ENCODE measurements around the gene DYSF.

- TF ChIP-seq CTCF (IDR thresholded peaks at IDR 0.05; ENCODE audit: low read depth, low read length) (no peak), EZH2phosphoT487 (IDR thresholded peaks at IDR 0.05; ENCODE audit: low read depth) (no peak)
These were observed 205.4 kb downstream of the DYSF start for GRCh38 chr2:71658771-71659170.
